Muscle of leg (tissue), 11 donors: Measurements from ENCODE around the gene ATXN7L1. TPM values are rescaled to one million over a fixed set of nuclear protein-coding genes. Genes with fewer than 3 reads are reported as not detected.
A peak's percentile ranks its signal among the peaks of the same experiment; 100 is the strongest.

Experiments used
- DNase-seq: peaks from one replicate; pipeline ENCODE4 v3.0.0; 2013
- H3K27ac ChIP-seq: one replicate; pipeline ENCODE4 v1.5.1; 2013; ENCODE audit warnings: mild to moderate bottlenecking, low read length, control low read depth
- H3K27me3 ChIP-seq: one replicate; pipeline ENCODE4 v1.6.1; 2013; ENCODE audit warnings: low read length; ENCODE audit not compliant: control insufficient read depth, insufficient read depth
- H3K36me3 ChIP-seq: one replicate; pipeline ENCODE4 v1.6.1; 2013; ENCODE audit warnings: low read length; ENCODE audit not compliant: control insufficient read depth, insufficient read depth
- H3K4me1 ChIP-seq: one replicate; pipeline ENCODE4 v1.6.1; 2013; ENCODE audit warnings: low read length; ENCODE audit not compliant: control insufficient read depth, insufficient read depth
- H3K4me3 ChIP-seq: one replicate; pipeline ENCODE4 v1.5.1; 2013; ENCODE audit warnings: low read length, control low read depth
- H3K9me3 ChIP-seq: replicated peaks from 2 replicates; pipeline ENCODE4 v1.6.1; 2013; ENCODE audit warnings: low read depth, low read length; ENCODE audit not compliant: control insufficient read depth
- WGBS: methylation state at CpG from one replicate; pipeline ENCODE4 v1.1.5; 2013; ENCODE audit warnings: missing lambda C conversion rate; ENCODE audit not compliant: insufficient coverage; 5-methylcytosine and 5-hydroxymethylcytosine counted together
- polyA plus RNA-seq, 8 donors: library from polyadenylated mRNA; unstranded; fragments of 120-200 nt; gene quantifications; one replicate each; pipeline versions ENCODE4 v1.2.1 to v1.2.3, GENCODE V29; 2013; ENCODE audit warnings: inconsistent platforms in 1 of 8, low replicate concordance in 1 of 8; ENCODE audit not compliant: insufficient read length in 8 of 8, insufficient read depth in 1 of 8
- total RNA-seq: library from RNA; stranded (reverse); fragments of 120-200 nt; gene quantifications from one replicate; pipeline ENCODE4 v1.2.4, GENCODE V29; 2013

The ATXN7L1 gene
- total and polyA plus RNA-seq, 9 donors, result 4.7 to 7.2 (median 6.2) TPM

GRCh38 chr7:105664816-105665525 lies 211.4 kb downstream of the ATXN7L1 start:
- Histone ChIP-seq H3K4me3 (no peak overlapping the region), H3K4me1 (peaks cover 5% of the 10 kb centered on the region), H3K27ac (no peak overlapping the region), H3K27me3 (no peaks in the 10 kb centered on the region), H3K36me3 (peaks cover 19% of the 10 kb centered on the region), H3K9me3 (no peaks in the 10 kb centered on the region)
- no peak for DNase-seq
- WGBS, result 69% methylated on average over 4 of the region's 8 CpGs

DNA sequence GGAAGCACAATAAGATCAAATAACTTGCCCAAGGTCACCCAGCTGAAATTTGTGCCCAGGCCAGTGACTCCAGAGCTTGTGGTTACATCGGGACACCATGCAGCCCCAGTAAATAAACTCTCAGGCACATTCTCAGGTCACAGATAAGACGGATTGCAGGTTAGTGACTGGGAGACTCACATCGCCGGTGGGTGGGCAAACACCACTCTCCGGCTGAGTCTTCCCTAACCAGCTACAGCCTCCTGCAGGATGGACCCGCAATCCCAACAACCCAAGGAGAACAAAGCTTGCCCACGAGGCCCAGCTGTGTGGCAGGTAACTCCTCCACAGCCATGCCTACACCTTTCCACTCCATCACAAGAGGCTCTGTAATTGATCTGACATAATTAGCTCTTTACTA lies 213.4 kb downstream of the ATXN7L1 start:
- Histone ChIP-seq H3K36me3 (peaks cover 19% of the 10 kb centered on the region), H3K9me3 (no peaks in the 10 kb centered on the region), H3K27ac (no peak overlapping the region), H3K4me3 (no peak overlapping the region), H3K27me3 (no peaks in the 10 kb centered on the region), H3K4me1 (peaks cover 5% of the 10 kb centered on the region)
- DNase-seq, result no peak
- 90% methylated on average over 4 of the region's 7 CpGs for WGBS

- peaks cover 5% of the 10 kb centered on the region for H3K4me1 ChIP-seq
- no peaks in the 10 kb centered on the region for H3K9me3 ChIP-seq
- H3K36me3 ChIP-seq, result peaks cover 22% of the 10 kb centered on the region
- DNase-seq, result no peak
- no peak overlapping the region for H3K27ac ChIP-seq
- WGBS, result 94% methylated on average over 4 of the region's 6 CpGs
- no peaks in the 10 kb centered on the region for H3K27me3 ChIP-seq
- H3K4me3 ChIP-seq, result no peak overlapping the region
These were observed 214.8 kb downstream of the ATXN7L1 start for GRCh38 chr7:105661625-105662024.

- no peaks in the 10 kb centered on the region for H3K9me3 ChIP-seq
- DNase-seq, result no peak
- WGBS, result 100% methylated on average over 1 of the region's 7 CpGs
These were observed 219.4 kb downstream of the ATXN7L1 start for GRCh38 chr7:105656922-105657521.

GRCh38 chr7:105655500-105656380 lies 220.7 kb downstream of the ATXN7L1 start:
- 19% methylated on average over 13 of the region's 17 CpGs for WGBS
- peak; percentile 67 for DNase-seq
- H3K27ac ChIP-seq, result no peak overlapping the region

More at GRCh38 chr7:105656922-105657521, 219.4 kb downstream of the ATXN7L1 start:
- Histone ChIP-seq H3K4me1 (peaks cover 13% of the 10 kb centered on the region), H3K36me3 (peaks cover 7% of the 10 kb centered on the region), H3K27ac (no peak overlapping the region), H3K27me3 (no peaks in the 10 kb centered on the region), H3K4me3 (no peak overlapping the region)

DNA sequence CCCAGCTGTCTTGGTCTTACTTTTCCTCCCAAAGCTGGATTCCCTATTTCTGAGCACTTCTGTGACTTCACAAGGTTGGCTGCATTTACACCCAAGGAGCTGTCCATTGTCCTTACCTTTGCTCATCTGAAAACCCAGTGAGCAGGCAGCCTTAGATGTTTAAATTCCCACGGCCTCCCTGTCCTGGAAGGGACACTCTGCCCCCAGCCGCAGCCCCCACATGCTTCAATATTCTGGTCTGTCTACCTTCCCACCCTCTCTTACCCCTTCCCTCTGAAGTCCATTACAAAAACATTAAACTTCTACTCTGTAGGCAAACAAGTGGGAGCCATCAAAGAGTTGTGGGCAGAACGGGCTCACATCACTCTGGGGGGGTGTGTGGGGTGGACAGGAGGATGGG lies 221.3 kb downstream of the ATXN7L1 start:
- no peaks in the 10 kb centered on the region for H3K9me3 ChIP-seq
- H3K4me1 ChIP-seq, result peaks cover 13% of the 10 kb centered on the region
- no peaks in the 10 kb centered on the region for H3K27me3 ChIP-seq
- H3K36me3 ChIP-seq, result peaks cover 7% of the 10 kb centered on the region
- H3K4me3 ChIP-seq, result no peak overlapping the region
- 12% methylated on average over 2 of the region's 3 CpGs for WGBS
- DNase-seq, result peak; percentile 79
- no peak overlapping the region for H3K27ac ChIP-seq

More at GRCh38 chr7:105655500-105656380, 220.7 kb downstream of the ATXN7L1 start:
- H3K4me3 ChIP-seq, result no peak overlapping the region
- H3K9me3 ChIP-seq, result no peaks in the 10 kb centered on the region
- H3K36me3 ChIP-seq, result peaks cover 7% of the 10 kb centered on the region
- no peaks in the 10 kb centered on the region for H3K27me3 ChIP-seq
- peaks cover 13% of the 10 kb centered on the region for H3K4me1 ChIP-seq

DNA sequence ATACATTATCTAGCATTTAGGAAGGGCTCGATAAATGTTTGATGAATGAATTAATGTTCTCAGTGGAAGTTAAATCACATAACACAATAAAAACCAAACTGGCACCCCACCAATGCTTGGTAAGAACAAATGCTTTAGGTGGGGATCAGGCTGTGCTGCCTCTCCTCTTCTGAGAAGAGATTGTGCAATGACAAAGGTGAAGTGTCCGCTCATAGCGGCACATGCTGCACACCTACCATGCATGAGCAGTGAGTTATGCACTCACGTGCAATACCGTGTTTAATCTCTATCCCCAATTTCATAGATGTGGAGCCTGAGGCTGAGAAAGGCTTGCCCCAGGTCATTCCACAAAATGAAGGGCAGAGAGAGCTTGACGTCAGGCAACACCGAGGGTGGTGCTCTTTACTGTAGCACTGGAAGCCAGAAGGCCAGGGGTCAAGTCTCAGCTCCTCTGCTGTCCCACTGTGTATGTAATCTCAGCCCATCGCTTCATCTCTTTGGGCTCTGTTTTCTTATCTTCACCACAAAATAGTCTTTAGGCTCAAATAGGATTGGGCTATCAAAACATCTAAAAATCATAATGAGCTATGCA lies 222.2 kb downstream of the ATXN7L1 start:
- Histone ChIP-seq H3K27me3 (no peaks in the 10 kb centered on the region), H3K4me1 (peaks cover 13% of the 10 kb centered on the region), H3K36me3 (peaks cover 7% of the 10 kb centered on the region), H3K9me3 (no peaks in the 10 kb centered on the region), H3K27ac (no peak overlapping the region), H3K4me3 (no peak overlapping the region)
- no peak for DNase-seq
- WGBS, result 86% methylated on average over 5 of the region's 8 CpGs

GRCh38 chr7:105653441-105654005 lies 222.9 kb downstream of the ATXN7L1 start:
- no peak for DNase-seq
- peaks cover 13% of the 10 kb centered on the region for H3K4me1 ChIP-seq
- 83% methylated on average over 6 of the region's 6 CpGs for WGBS
- no peak overlapping the region for H3K27ac ChIP-seq
- no peaks in the 10 kb centered on the region for H3K27me3 ChIP-seq
- no peak overlapping the region for H3K4me3 ChIP-seq
- H3K36me3 ChIP-seq, result peaks cover 7% of the 10 kb centered on the region
- no peaks in the 10 kb centered on the region for H3K9me3 ChIP-seq

DNA sequence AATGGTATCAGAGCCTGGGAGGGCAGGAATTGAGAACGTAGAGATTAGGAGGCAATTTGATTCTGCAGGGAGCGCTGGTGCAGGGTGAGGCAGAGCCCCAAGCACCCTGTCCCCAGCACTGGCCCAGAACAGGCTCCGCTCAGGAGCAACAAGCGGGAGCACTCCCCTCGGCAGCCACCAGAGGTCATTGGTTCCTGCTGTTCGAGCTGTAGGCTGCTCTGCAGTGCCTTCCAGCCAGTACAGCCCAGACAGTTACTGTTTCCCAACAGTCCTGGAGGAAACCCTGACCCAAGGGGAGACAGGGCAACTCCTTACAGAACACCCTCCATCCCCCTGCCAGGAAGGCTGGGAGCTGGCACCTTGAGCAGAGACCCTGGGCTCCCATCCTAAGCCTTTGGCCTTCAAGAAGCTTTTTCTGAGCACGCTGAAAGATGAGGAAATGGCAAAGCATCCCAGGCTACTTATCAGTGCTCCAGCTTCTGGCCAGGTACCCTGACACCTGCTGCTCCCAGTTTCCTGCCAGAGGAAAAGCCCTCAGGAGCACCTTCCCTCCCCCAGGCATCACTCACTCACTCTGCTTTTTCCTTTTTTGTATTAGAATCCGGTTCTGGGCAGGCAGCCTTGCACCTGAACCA lies 223.9 kb downstream of the ATXN7L1 start:
- H3K27me3 ChIP-seq, result no peaks in the 10 kb centered on the region
- H3K36me3 ChIP-seq, result peaks cover 12% of the 10 kb centered on the region
- no peaks in the 10 kb centered on the region for H3K9me3 ChIP-seq
- no peak overlapping the region for H3K27ac ChIP-seq
- WGBS, result 32% methylated on average over 8 of the region's 8 CpGs
- H3K4me1 ChIP-seq, result peaks cover 16% of the 10 kb centered on the region
- no peak overlapping the region for H3K4me3 ChIP-seq
- peak; percentile 69 for DNase-seq
